Esophagus muscularis mucosa (tissue), 4 donors: ENCODE data around the gene MCEMP1. TPM values are rescaled to one million over a fixed set of nuclear protein-coding genes. Genes with fewer than 3 reads are reported as not detected.
"Not testable (repeated sequence)": the region's sequence is repeated elsewhere in the genome, so short reads cannot be mapped to it uniquely, and the experiment has no call there.

ENCODE experiments used
- DNase-seq: peaks from one replicate; pipeline ENCODE4 v3.0.0-alpha.2; 2017; ENCODE audit errors: extremely low spot score
- H3K27ac ChIP-seq, 4 donors: fragments of 200-600 bp; sonication (generic); replicated peaks in 1 of 4; 1 replicate in 3 of 4; 2 replicates in 1 of 4; pipeline ENCODE4 v1.5.1; 2016 to 2019; ENCODE audit warnings: mild to moderate bottlenecking in 1 of 4
- H3K27me3 ChIP-seq, 4 donors: fragments of 200-600 bp; sonication (generic); one replicate each; pipeline versions ENCODE4 v1.5.1 to v1.6.0; 2016 to 2019
- H3K36me3 ChIP-seq, 4 donors: fragments of 200-600 bp; sonication (generic); one replicate each; pipeline ENCODE4 v1.5.1; 2016 to 2019
- H3K4me1 ChIP-seq, 4 donors: fragments of 200-600 bp; sonication (generic); one replicate each; pipeline ENCODE4 v1.5.1; 2016 to 2019
- H3K4me3 ChIP-seq, 4 donors: fragments of 200-600 bp; sonication (generic); 1 replicate in 2 of 4; 2 replicates in 2 of 4; pipeline ENCODE4 v1.5.1; 2016 to 2019; ENCODE audit warnings: mild to moderate bottlenecking in 4 of 4, moderate library complexity in 1 of 4
- H3K9me3 ChIP-seq, 4 donors: fragments of 200-600 bp; sonication (generic); 1 replicate in 3 of 4; 2 replicates in 1 of 4; pipeline ENCODE4 v1.5.1; 2016 to 2019
- CTCF ChIP-seq, 3 experiments: fragments of 200-600 bp in 2 of 3; fragments of 450-650 bp in 1 of 3; sonication (generic) in 2 of 3; IDR thresholded peaks; one replicate each; pipeline ENCODE4 v1.5.1; 2017 to 2019; ENCODE audit warnings: antibody characterized with exemption in 3 of 3, mild to moderate bottlenecking in 2 of 3, moderate library complexity in 1 of 3
- EP300 ChIP-seq: sonication (generic); formaldehyde crosslinking; IDR thresholded peaks from one replicate; pipeline ENCODE4 v1.6.1; 2017; ENCODE audit warnings: antibody characterized with exemption
- POLR2A ChIP-seq: fragments of 450-650 bp; IDR thresholded peaks from one replicate; pipeline ENCODE4 v1.6.1; 2017; ENCODE audit warnings: antibody characterized with exemption, moderate library complexity, mild to moderate bottlenecking, low read depth
- POLR2AphosphoS5 ChIP-seq, 2 donors: sonication (generic); formaldehyde crosslinking; IDR thresholded peaks; one replicate each; pipeline ENCODE4 v1.6.1; 2017; ENCODE audit warnings: antibody characterized with exemption in 2 of 2
- WGBS: methylation state at CpG from one replicate; pipeline ENCODE4 v1.1.5; 2018; 5-methylcytosine and 5-hydroxymethylcytosine counted together
- intact Hi-C: fragments of 100-400 bp; cut with DNase I; formaldehyde crosslinking; loops from one replicate; pipeline ENCODE4 v1.15.1; 2023
- total RNA-seq, 4 donors: library from RNA; depleted of rRNA; stranded (reverse); fragments of >200 nt; gene quantifications; one replicate each; pipeline versions ENCODE4 v1.1.0 to v1.2.1, GENCODE V29; 2016

Gene MCEMP1
- total RNA-seq, 4 donors from 2014 or later, result 0.34 to 2.0 (median 0.42) TPM; not detected in 1

GRCh38 chr19:7642295-7643030, 34.4 kb upstream of the MCEMP1 start:
- no peaks in the 10 kb centered on the region for H3K9me3 ChIP-seq
- TF ChIP-seq POLR2A, result no peak
- no peak for TF ChIP-seq POLR2AphosphoS5 (IDR thresholded peaks at IDR 0.05)
- TF ChIP-seq EP300, result no peak
- intact Hi-C loops, result no loop called here
- no peak for DNase-seq
- no peaks in the 10 kb centered on the region for H3K36me3 ChIP-seq
- peaks cover 0 to under 1% (median 0%) of the 10 kb centered on the region in 4 donors for H3K4me1 ChIP-seq
- H3K4me3 ChIP-seq, result no peak overlapping the region
- H3K27ac ChIP-seq, result no peak overlapping the region
- 85% methylated on average over 22 of the region's 27 CpGs for WGBS
- H3K27me3 ChIP-seq, result peaks cover 0 to 94% (median 12%) of the 10 kb centered on the region in 4 donors

- Histone ChIP-seq H3K27me3 (peaks cover 0 to 91% (median 6%) of the 10 kb centered on the region in 4 donors), H3K4me3 (no peak overlapping the region), H3K9me3 (no peaks in the 10 kb centered on the region), H3K4me1 (no peaks in the 10 kb centered on the region), H3K27ac (no peak overlapping the region), H3K36me3 (no peaks in the 10 kb centered on the region)
- WGBS, result 81% methylated on average over 8 of the region's 8 CpGs
- intact Hi-C loops, result no loop called here
- TF ChIP-seq POLR2A (no peak), POLR2AphosphoS5 (IDR thresholded peaks at IDR 0.05) (no peak), CTCF (IDR thresholded peaks at IDR 0.05) (no peak), EP300 (no peak)
- DNase-seq, result no peak
Measured at GRCh38 chr19:7643031-7643415, 33.9 kb upstream of the MCEMP1 start.

- H3K36me3 ChIP-seq, H3K9me3 ChIP-seq, H3K27ac ChIP-seq, intact Hi-C loops, H3K4me1 ChIP-seq, DNase-seq, H3K4me3 ChIP-seq: not testable (repeated sequence)
- WGBS, result 80% methylated on average over 9 of the region's 10 CpGs
- peaks cover 0 to 88% (median 4%) of the 10 kb centered on the region in 4 donors for H3K27me3 ChIP-seq
Measured at GRCh38 chr19:7643629-7644549, 33.0 kb upstream of the MCEMP1 start.

GRCh38 chr19:7644550-7644877, 32.4 kb upstream of the MCEMP1 start:
- H3K36me3 ChIP-seq, result no peaks in the 10 kb centered on the region
- DNase-seq, result no peak
- 92% methylated on average over 18 of the region's 20 CpGs for WGBS
- no peaks in the 10 kb centered on the region for H3K9me3 ChIP-seq
- H3K27me3 ChIP-seq, result peaks cover 0 to 88% (median 2%) of the 10 kb centered on the region in 4 donors
- no peaks in the 10 kb centered on the region for H3K4me1 ChIP-seq
- no peak overlapping the region for H3K4me3 ChIP-seq
- H3K27ac ChIP-seq, result no peak overlapping the region
- no peak for TF ChIP-seq POLR2AphosphoS5 (IDR thresholded peaks at IDR 0.05)
- TF ChIP-seq EP300, result no peak
- TF ChIP-seq POLR2A, result no peak
- no peak for TF ChIP-seq CTCF (IDR thresholded peaks at IDR 0.05)
- intact Hi-C loops, result no loop called here

GRCh38 chr19:7645163-7645562, 31.7 kb upstream of the MCEMP1 start:
- no peak for TF ChIP-seq EP300
- no peak for TF ChIP-seq POLR2AphosphoS5 (IDR thresholded peaks at IDR 0.05)
- TF ChIP-seq POLR2A, result no peak
- Histone ChIP-seq H3K27ac (no peak overlapping the region), H3K4me3 (no peak overlapping the region), H3K27me3 (peaks cover 0 to 91% (median 2%) of the 10 kb centered on the region in 4 donors), H3K36me3 (no peaks in the 10 kb centered on the region), H3K4me1 (no peaks in the 10 kb centered on the region), H3K9me3 (no peaks in the 10 kb centered on the region)
- WGBS, result 87% methylated on average over 13 of the region's 14 CpGs
- intact Hi-C loops, result no loop called here
- DNase-seq, result no peak
